ENCODE data around the gene HDAC4.

HDAC4 gene

GRCh38 chr2:239240414-239240881 lies 160.4 kb downstream of the HDAC4 start:
- H3K9ac ChIP-seq (ENCODE audit: insufficient read length, low read depth) = no peak overlapping the region
- DNase-seq (ENCODE audit: low read depth, low spot score) = no peak
- peaks cover 4% of the 10 kb centered on the region for H3K4me1 ChIP-seq (ENCODE audit: insufficient read depth, insufficient read length)
- TF ChIP-seq SUZ12 (IDR thresholded peaks at IDR 0.05; ENCODE audit: extremely low read depth, insufficient read depth, insufficient read length) (no peak), ZNF274 (IDR thresholded peaks at IDR 0.05; ENCODE audit: low read depth, low read length) (no peak), YY1 (IDR thresholded peaks at IDR 0.05; ENCODE audit: insufficient read depth, insufficient read length) (no peak)
- H3K27me3 ChIP-seq (ENCODE audit: insufficient read depth, insufficient read length) = no peaks in the 10 kb centered on the region
- H3K4me3 ChIP-seq (ENCODE audit: insufficient read length, low read depth) = no peak overlapping the region
- no peaks in the 10 kb centered on the region for H3K36me3 ChIP-seq (ENCODE audit: insufficient read depth, insufficient read length, low read length)
- peaks cover 7% of the 10 kb centered on the region; the same call in 1 of the 2 replicates for H3K9me3 ChIP-seq (ENCODE audit: insufficient read depth, low read length)

DNA sequence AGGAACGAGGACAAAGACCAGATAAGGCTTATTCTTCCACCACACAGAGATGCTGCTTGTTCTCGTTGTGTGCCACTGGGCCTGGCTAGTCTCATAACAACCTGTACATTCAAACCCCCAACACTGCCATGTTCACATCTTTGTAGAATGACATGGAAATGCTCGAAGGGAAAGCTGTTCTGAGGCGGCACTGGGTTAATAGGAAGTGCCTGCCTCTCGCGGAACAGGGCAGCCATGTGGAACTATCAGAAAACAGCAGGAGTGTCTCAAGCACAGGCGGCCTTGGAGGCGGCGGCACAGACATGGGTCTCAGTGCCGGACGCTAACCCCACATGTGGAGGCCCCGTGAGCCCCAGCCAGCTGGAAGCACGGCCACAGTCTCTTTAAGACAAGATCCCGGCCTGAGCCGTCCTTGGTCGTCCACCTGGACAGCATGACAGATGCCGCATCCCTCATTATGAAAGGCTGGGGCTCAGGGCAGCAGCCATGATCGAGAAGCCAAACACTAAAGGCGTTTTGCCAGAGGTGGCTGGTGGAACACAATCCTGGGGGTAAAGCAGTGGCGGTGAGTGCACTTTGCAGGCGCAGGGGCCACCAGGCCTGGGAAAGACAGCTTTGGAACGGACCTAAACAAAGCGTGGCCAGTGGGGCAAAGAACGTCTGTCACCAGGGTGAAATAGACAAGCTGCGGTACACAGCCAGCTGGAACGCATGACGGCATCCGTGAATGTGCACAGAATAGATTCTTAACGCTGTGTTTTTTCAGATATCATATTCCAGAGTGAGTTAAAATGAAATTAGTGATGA lies 161.0 kb downstream of the HDAC4 start:
- no peaks in the 10 kb centered on the region for H3K36me3 ChIP-seq (ENCODE audit: insufficient read depth, insufficient read length, low read length)
- no peak overlapping the region for H3K9ac ChIP-seq (ENCODE audit: insufficient read length, low read depth)
- no peak overlapping the region for H3K4me3 ChIP-seq (ENCODE audit: insufficient read length, low read depth)
- no peaks in the 10 kb centered on the region for H3K27me3 ChIP-seq (ENCODE audit: insufficient read depth, insufficient read length)
- H3K4me1 ChIP-seq (ENCODE audit: insufficient read depth, insufficient read length) = peaks cover 4% of the 10 kb centered on the region
- TF ChIP-seq SUZ12 (IDR thresholded peaks at IDR 0.05; ENCODE audit: extremely low read depth, insufficient read depth, insufficient read length) (no peak), YY1 (IDR thresholded peaks at IDR 0.05; ENCODE audit: insufficient read depth, insufficient read length) (no peak), ZNF274 (IDR thresholded peaks at IDR 0.05; ENCODE audit: low read depth, low read length) (no peak)
- peaks cover 7% of the 10 kb centered on the region; the same call in 1 of the 2 replicates for H3K9me3 ChIP-seq (ENCODE audit: insufficient read depth, low read length)
- no peak for DNase-seq (ENCODE audit: low read depth, low spot score)

GRCh38 chr2:239238839-239239606 lies 161.8 kb downstream of the HDAC4 start:
- no peaks in the 10 kb centered on the region for H3K36me3 ChIP-seq (ENCODE audit: insufficient read depth, insufficient read length, low read length)
- no peak overlapping the region for H3K9ac ChIP-seq (ENCODE audit: insufficient read length, low read depth)
- no peaks in the 10 kb centered on the region for H3K27me3 ChIP-seq (ENCODE audit: insufficient read depth, insufficient read length)
- H3K4me1 ChIP-seq (ENCODE audit: insufficient read depth, insufficient read length) = peaks cover 4% of the 10 kb centered on the region
- no peak for DNase-seq (ENCODE audit: low read depth, low spot score)
- H3K9me3 ChIP-seq (ENCODE audit: insufficient read depth, low read length) = peaks cover 7% of the 10 kb centered on the region; the same call in 1 of the 2 replicates
- no peak overlapping the region for H3K4me3 ChIP-seq (ENCODE audit: insufficient read length, low read depth)
- TF ChIP-seq SUZ12 (IDR thresholded peaks at IDR 0.05; ENCODE audit: extremely low read depth, insufficient read depth, insufficient read length) = no peak
- TF ChIP-seq YY1 (IDR thresholded peaks at IDR 0.05; ENCODE audit: insufficient read depth, insufficient read length) = no peak

- Histone ChIP-seq H3K36me3 (ENCODE audit: insufficient read depth, insufficient read length, low read length) (no peaks in the 10 kb centered on the region), H3K9me3 (ENCODE audit: insufficient read depth, low read length) (peaks cover 7% of the 10 kb centered on the region; the same call in 1 of the 2 replicates), H3K4me1 (ENCODE audit: insufficient read depth, insufficient read length) (peaks cover 4% of the 10 kb centered on the region), H3K27me3 (ENCODE audit: insufficient read depth, insufficient read length) (no peaks in the 10 kb centered on the region), H3K4me3 (ENCODE audit: insufficient read length, low read depth) (no peak overlapping the region), H3K9ac (ENCODE audit: insufficient read length, low read depth) (no peak overlapping the region)
- DNase-seq (ENCODE audit: low read depth, low spot score) = no peak
- TF ChIP-seq SUZ12 (IDR thresholded peaks at IDR 0.05; ENCODE audit: extremely low read depth, insufficient read depth, insufficient read length) (no peak), YY1 (IDR thresholded peaks at IDR 0.05; ENCODE audit: insufficient read depth, insufficient read length) (no peak), ZNF274 (IDR thresholded peaks at IDR 0.05; ENCODE audit: low read depth, low read length) (no peak)
Measured at GRCh38 chr2:239238381-239238780, 162.4 kb downstream of the HDAC4 start.

DNA sequence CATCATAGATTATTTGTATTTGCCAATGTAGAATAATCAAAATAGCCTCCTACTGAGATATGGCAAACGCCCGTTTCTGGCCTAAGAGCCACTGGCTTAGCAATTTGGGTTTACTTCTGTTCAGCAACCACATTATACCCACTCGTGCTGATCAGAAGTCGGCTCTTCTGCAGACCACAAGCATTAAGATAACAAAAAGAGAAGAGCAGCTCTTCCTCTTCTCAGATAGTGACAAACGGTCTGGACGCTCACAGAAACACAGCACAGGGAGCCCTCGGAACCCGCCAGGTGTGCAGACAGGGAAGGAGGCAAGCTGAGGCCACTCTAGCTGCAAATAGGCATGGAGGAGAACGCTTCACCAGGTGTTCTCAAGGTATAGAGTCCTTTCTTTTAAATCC lies 164.0 kb downstream of the HDAC4 start:
- no peaks in the 10 kb centered on the region for H3K9me3 ChIP-seq (ENCODE audit: insufficient read depth, low read length)

DNA sequence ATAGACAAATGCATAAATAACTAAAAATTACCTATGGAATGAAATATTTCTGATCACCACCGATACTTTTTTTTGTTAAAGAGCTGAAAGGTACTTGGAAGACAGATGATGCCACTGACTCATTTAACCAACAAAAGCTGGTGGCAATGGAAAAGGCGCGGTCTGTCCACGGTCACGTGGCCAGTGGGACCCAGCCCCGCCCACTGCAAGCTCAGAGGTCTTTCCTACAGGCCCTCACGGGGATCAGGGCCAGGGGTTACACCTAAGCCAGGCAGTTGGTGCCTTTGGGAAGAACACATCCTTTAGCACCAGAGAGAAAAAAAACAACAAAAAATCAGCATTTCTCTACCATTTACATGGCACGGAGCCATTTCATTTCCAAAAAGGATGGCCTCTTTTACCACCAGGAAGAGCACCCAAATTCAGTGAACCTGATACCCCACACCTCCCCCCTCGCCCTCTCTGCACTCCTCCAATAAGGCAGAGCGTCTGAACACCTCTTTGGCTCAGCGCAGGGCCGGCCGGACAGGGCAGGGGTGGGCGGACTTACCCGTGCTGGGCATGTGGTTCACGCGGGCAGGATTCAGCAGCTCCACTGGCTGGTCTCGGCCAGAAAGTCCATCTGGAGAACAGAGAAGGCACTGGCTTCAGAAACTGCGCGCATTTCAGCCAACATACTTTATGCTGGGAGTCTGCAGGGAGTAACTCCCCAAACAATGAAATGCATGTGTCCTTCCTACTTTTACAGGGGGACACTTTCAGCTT lies 164.6 kb downstream of the HDAC4 start:
- Histone ChIP-seq H3K9me3 (ENCODE audit: insufficient read depth, low read length) (no peaks in the 10 kb centered on the region), H3K36me3 (ENCODE audit: insufficient read depth, insufficient read length, low read length) (no peaks in the 10 kb centered on the region), H3K27me3 (ENCODE audit: insufficient read depth, insufficient read length) (no peaks in the 10 kb centered on the region), H3K9ac (ENCODE audit: insufficient read length, low read depth) (no peak overlapping the region), H3K4me3 (ENCODE audit: insufficient read length, low read depth) (no peak overlapping the region), H3K4me1 (ENCODE audit: insufficient read depth, insufficient read length) (peaks cover 6% of the 10 kb centered on the region)
- no peak for DNase-seq (ENCODE audit: low read depth, low spot score)
- no peak for TF ChIP-seq SUZ12 (IDR thresholded peaks at IDR 0.05; ENCODE audit: extremely low read depth, insufficient read depth, insufficient read length)
- TF ChIP-seq ZNF274 (IDR thresholded peaks at IDR 0.05; ENCODE audit: low read depth, low read length) = no peak
- TF ChIP-seq YY1 (IDR thresholded peaks at IDR 0.05; ENCODE audit: insufficient read depth, insufficient read length) = no peak

More for the DNA sequence above, 164.0 kb downstream of the HDAC4 start:
- TF ChIP-seq SUZ12 (IDR thresholded peaks at IDR 0.05; ENCODE audit: extremely low read depth, insufficient read depth, insufficient read length) (no peak), ZNF274 (IDR thresholded peaks at IDR 0.05; ENCODE audit: low read depth, low read length) (no peak), YY1 (IDR thresholded peaks at IDR 0.05; ENCODE audit: insufficient read depth, insufficient read length) (no peak)
- no peaks in the 10 kb centered on the region for H3K27me3 ChIP-seq (ENCODE audit: insufficient read depth, insufficient read length)
- DNase-seq (ENCODE audit: low read depth, low spot score) = no peak
- no peaks in the 10 kb centered on the region for H3K36me3 ChIP-seq (ENCODE audit: insufficient read depth, insufficient read length, low read length)
- H3K9ac ChIP-seq (ENCODE audit: insufficient read length, low read depth) = no peak overlapping the region
- H3K4me3 ChIP-seq (ENCODE audit: insufficient read length, low read depth) = no peak overlapping the region
- H3K4me1 ChIP-seq (ENCODE audit: insufficient read depth, insufficient read length) = peaks cover 4% of the 10 kb centered on the region
